MM.1S (cell line): ENCODE data around the gene IQUB.
A peak's percentile ranks its signal among the peaks of the same experiment; 100 is the strongest.

Source experiments
- CTCF ChIP-seq: fragments of 300-600 bp; sonication (generic); IDR thresholded peaks from 2 replicates; pipeline ENCODE4 v1.5.1; 2016; ENCODE audit warnings: antibody characterized with exemption, low read length, mixed read lengths
- EZH2 ChIP-seq: fragments of 300-600 bp; sonication (generic); optimal IDR thresholded peaks from 2 replicates; pipeline ENCODE3; 2017; ENCODE audit warnings: low read depth, mild to moderate bottlenecking, antibody characterized with exemption, low read length, mixed read lengths

- TF ChIP-seq EZH2 (no peak), CTCF (peak; percentile 22)
Measured at GRCh38 chr7:123492485-123492884, 41.9 kb downstream of the IQUB start.
